Posterior vena cava (tissue), 2 donors: ENCODE data around the gene CCSER1. TPM values are rescaled to one million over a fixed set of nuclear protein-coding genes. Genes with fewer than 3 reads are reported as not detected.
A peak's percentile ranks its signal among the peaks of the same experiment; 100 is the strongest.
"Not testable (repeated sequence)": the region's sequence is repeated elsewhere in the genome, so short reads cannot be mapped to it uniquely, and the experiment has no call there.

Experiments
- DNase-seq: peaks from one replicate; pipeline ENCODE4 v3.0.0-alpha.2; 2020; ENCODE audit warnings: low spot score
- intact Hi-C, 2 donors: fragments of 100-400 bp; cut with DNase I; formaldehyde crosslinking; loops; one replicate each; pipeline versions ENCODE4 v1.14.1 to v1.14.2; 2022 to 2023
- total RNA-seq, 2 donors: library from RNA; stranded (reverse); fragmentation: NEBNext Ultra II Directional; extraction: Animal tissue kit (Norgen Biotek cat#: 25700); gene quantifications; one replicate each; pipeline ENCODE4 v1.2.1, GENCODE V29; 2021
- donor health status: DM: yes; HTN: yes; CAD: no.
- donor health status: DM: yes; HTN: yes; CAD: no.

Gene CCSER1
- total RNA-seq, 2 donors from 2014 or later = 1.8 to 7.0 TPM

GRCh38 chr4:91123742-91124141, 996.5 kb downstream of the CCSER1 start:
- intact Hi-C loops = no loop called here
- DNase-seq = no peak

GRCh38 chr4:91127192-91127591, 1000.0 kb downstream of the CCSER1 start:
- intact Hi-C loops = no loop called here
- no peak for DNase-seq

GRCh38 chr4:91127831-91128230, 1000.6 kb downstream of the CCSER1 start:
- no peak for DNase-seq
- intact Hi-C loops = no loop called here

GRCh38 chr4:91128519-91128918, 1001.3 kb downstream of the CCSER1 start:
- no peak for DNase-seq
- intact Hi-C loops = no loop called here

GRCh38 chr4:91147067-91147466, 1019.9 kb downstream of the CCSER1 start:
- intact Hi-C loops = no loop called here
- DNase-seq = peak; percentile 35

GRCh38 chr4:91154041-91154440, 1026.8 kb downstream of the CCSER1 start:
- DNase-seq, intact Hi-C loops: not testable (repeated sequence)

GRCh38 chr4:91167864-91168653, 1040.9 kb downstream of the CCSER1 start:
- DNase-seq = peak; percentile 71
- intact Hi-C loops = not testable (repeated sequence)

GRCh38 chr4:91170768-91171167, 1043.6 kb downstream of the CCSER1 start:
- DNase-seq = no peak
- intact Hi-C loops = no loop called here

DNA sequence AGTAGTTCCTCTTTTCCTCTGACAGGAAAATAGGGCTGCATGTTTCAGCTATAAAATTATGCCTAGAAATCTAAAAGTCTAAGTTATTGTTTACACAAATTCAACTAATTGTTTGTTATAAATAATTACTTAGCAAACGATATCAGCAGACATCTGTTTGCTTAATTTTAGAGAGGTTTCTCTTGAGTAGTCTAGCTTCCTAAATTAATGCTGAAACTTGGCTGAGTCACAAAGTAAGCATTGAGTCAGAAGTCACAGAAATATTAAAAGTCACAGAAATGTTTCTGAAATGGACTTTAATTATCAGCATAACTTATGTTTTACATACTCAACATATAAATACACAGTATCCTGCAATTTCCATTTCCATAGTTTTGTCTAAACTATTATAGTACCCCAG, 1044.0 kb downstream of the CCSER1 start:
- intact Hi-C loops = no loop called here
- no peak for DNase-seq

DNA sequence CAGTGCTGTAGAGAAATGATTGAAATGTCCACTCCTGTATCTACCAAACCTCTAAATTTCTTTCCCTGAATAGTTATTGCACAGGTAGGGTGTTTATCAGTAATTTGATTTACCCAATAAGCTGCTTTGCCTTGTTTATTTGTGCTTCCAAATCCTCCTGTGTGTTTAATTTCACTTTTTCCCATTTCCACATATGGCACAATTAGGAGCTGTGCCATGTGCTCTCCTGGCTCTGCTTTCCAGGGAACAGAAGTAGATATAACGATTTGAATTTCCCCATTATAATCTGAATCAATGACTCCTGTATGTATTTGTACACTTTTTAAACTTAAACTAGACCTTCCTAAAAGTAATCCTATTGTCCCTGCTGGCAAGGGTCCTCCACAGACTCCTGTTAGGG, 1057.9 kb downstream of the CCSER1 start:
- DNase-seq, intact Hi-C loops: not testable (repeated sequence)

GRCh38 chr4:91198951-91199350, 1071.8 kb downstream of the CCSER1 start:
- intact Hi-C loops = no loop called here

GRCh38 chr4:91207535-91207934, 1080.3 kb downstream of the CCSER1 start:
- DNase-seq = no peak
- intact Hi-C loops = no loop called here

More at GRCh38 chr4:91198951-91199350, 1071.8 kb downstream of the CCSER1 start:
- no peak for DNase-seq

- intact Hi-C loops = no loop called here
- no peak for DNase-seq
Measured at GRCh38 chr4:91212211-91212610, 1085.0 kb downstream of the CCSER1 start.

DNA sequence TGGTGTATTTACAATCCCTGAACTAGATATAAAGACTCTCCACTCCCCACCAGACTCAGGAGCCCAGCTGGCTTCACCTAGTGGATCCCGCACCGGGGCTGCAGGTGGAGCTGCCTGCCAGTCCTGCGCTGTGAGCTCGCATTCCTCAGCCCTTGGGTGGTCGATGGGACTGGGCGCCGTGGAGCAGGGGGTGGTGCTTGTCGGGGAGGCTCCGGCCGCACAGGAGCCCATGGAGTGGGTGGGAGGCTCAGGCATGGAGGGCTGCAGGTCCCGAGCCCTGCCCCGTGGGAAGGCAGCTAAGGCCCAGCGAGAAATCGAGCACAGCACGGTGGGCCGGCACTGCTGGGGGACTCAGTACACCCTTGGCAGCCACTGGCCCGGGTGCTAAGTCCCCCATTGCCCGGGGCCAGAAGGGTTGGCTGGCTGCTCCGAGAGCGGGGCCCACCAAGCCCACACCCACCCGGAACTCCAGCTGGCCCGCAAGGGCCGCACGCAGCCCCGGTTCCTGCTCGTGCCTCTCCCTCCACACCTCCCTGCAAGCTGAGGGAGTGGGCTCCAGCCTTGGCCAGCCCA, 1090.7 kb downstream of the CCSER1 start:
- intact Hi-C loops = not testable (repeated sequence)
- peak; percentile 79 for DNase-seq

- DNase-seq = no peak
- intact Hi-C loops = no loop called here
Measured at GRCh38 chr4:91220315-91220714, 1093.1 kb downstream of the CCSER1 start.

- intact Hi-C loops = no loop called here
- no peak for DNase-seq
Measured at GRCh38 chr4:91222014-91222413, 1094.8 kb downstream of the CCSER1 start.

DNA sequence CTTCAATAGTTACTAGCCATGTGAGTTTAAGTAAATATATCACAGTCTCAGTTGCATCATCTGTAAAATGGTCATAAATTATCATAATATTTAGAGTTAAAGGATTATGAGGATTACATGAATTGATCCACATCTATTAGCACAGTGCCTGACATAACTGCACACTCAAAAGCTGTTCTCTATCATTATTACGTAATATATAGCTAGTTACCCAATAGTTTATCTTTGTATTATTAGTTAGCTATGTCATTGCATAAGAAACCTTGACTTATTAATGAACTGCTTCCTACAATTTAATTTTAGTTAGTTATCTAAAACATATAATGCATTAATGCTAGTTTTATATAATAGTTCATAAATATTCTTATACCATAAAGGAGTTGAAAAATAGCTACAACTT, 1099.7 kb downstream of the CCSER1 start:
- intact Hi-C loops = no loop called here
- DNase-seq = no peak

DNA sequence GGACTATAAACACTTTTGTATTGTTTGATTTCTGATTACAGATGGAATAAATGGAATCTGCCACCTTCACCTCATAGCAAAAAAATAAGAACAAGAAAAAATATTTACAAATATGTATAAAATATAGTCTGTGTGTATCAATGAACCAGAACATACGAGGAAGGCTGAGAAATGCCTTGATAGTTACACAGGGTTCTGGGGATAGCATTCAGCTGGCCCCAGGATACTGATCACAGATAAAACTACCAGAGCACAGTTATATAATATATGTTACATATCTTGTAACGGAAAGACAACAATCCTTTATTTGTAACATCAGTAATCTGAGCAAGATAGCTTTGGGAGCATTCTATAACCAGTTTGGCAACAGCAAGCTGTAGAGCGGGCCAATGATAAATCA, 1101.5 kb downstream of the CCSER1 start:
- intact Hi-C loops = no loop called here
- DNase-seq = no peak

GRCh38 chr4:91233164-91233563, 1106.0 kb downstream of the CCSER1 start:
- DNase-seq = no peak
- intact Hi-C loops = no loop called here

DNA sequence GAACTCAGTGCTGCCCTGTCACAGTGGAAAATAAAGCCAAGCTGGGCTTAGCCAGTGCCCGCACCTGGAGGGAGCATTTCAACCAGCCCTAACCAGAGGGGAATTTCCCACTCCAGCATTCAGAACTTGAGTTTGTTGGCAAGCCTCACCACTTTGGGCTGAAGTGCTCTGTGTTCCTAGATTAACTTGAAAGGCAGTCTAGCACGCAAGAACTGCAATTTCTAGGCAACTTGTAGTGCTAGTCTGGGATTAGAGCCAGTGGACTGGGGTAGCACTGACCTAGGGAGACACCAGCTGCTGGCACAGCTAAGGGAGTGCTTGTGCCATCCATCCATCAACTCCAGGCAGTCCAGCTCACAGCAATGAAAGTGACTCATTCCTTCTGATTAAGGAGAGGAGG, 1115.9 kb downstream of the CCSER1 start:
- no peak for DNase-seq
- intact Hi-C loops = no loop called here

DNA sequence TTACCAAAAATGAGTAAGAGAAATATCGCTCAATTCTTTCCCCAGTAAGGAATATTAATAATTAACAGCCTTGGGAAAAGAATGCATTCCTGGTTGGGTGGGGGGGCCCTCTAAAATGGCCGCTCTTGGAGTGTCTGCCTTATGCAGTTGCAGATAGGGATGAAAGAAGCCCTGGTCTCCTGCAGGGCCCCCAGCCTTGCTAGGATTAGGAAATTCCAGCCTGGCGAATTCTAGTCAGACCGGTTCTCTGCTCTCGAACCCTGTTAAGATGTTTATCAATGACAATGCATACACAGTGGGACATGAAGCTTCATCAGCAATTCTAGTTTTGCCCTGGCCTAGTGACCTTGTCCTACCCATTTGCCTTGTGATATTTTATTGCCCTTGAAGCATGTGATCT, 1128.8 kb downstream of the CCSER1 start:
- intact Hi-C loops = no loop called here
- DNase-seq = no peak
